Effector CD4-positive, alpha-beta T cell (primary cell): ENCODE data around the gene MPZL1.
"Not testable (repeated sequence)": the region's sequence is repeated elsewhere in the genome, so short reads cannot be mapped to it uniquely, and the experiment has no call there.

Experiments used
- DNase-seq: peaks from one replicate; pipeline ENCODE4 v3.0.0-alpha.2; 2020

MPZL1 gene

DNA sequence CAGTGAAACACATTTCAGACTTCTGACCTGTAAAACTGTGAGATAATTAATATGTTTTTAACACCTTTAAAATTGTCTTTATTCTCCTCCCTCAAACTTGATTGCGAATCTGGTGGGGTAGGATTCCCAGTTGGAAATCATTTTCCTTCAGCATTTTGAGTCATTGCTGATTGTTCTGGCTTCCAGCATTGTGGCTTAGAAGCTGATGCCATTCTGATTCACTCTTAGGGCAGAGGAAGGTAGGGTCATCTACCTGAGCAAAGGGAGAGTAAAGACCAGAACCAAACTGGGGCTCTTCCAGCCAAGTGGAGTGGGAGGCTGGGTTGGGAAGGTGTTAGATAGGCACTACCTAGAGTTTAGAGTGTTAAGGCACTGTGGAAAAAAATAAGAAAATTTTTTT lies 61.2 kb downstream of the MPZL1 start:
- DNase-seq, result no peak

DNA sequence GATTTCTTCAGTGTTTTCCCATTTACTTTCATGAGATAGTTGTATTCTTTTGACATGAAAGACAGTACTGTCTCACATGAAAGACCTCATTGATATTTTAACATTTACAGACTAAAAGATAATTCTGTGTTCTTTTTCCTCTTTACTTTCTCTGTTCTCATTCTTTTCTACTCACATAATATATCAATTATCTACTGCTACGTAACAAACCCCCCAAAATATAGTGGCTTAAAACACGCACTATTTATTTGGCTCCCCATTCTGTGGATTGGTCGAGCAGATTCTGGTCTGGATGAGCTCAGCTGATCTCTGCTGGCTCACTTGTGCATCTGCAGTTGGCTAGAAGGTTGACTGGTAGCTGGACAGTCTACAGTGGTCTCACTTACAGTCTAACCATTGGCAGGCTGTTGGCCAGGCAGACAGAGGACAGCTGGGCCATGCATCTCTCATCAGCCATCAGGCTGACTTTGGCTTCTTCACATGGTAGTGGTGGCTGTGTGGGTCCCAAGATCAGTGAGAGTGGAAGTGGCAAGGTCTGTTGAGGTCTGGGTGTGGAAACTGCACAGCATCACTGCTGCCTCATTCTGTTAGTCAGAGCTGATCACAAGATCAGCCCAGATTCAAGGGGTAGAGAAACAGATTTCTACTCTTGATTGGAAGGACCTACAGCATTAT lies 63.2 kb downstream of the MPZL1 start:
- no peak for DNase-seq

DNA sequence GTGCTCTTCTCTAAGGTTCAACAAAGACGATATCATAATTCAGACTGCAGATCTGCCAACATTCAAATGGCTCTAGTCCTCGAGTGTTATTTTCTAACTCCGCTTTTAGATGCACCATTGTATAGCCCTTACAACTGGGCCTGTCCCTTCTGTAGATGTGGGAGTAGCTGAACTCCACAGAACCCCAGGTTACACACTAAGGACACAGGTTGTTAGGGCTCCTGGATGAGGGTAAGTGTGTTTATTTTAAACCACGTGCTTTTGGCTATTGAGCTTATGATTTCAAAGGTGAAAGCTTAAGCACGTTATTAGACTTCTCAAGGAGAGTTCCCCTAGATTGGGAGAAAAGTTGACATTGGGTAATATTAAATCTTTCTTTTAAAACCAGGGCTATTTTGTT lies 64.7 kb downstream of the MPZL1 start:
- DNase-seq, result no peak

DNA sequence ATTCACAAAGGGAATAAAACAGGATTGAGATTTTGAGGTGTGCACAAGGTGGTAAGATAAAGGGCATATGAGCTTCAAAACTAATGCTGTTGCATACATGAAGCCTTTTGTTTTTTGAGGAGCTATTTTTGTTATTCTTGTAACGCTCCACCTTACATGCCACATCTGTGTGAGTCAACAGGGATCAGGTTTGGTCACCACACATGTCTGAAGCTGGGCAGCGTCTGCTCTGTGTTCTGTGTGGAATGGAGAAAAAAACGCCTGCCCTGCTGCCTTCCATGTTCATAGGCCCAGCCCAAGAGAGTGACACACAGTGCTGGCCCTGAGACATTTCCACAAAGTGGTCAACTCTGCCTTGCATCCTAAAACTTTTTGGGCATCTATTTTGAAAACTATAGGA lies 67.7 kb downstream of the MPZL1 start:
- DNase-seq, result no peak

DNA sequence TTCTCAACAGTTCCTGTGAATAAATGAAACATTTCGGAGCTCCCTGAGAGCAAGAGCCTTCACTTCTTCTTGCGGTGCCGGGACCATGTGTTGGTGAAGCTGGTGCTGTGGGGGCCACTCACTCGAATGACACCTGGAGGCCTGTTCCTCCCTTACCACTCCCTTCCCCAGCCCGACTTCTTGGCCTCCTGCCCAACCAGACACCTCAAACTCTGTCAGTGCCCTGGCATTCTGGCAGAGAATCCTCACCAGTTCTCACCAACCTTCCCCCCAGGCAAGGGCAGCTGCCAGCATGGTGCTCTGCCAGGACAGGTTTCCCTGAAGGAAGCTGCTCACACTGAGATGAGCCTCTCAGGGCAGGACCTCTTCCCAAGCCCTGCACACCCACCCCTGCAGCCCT lies 68.3 kb downstream of the MPZL1 start:
- DNase-seq, result no peak

DNA sequence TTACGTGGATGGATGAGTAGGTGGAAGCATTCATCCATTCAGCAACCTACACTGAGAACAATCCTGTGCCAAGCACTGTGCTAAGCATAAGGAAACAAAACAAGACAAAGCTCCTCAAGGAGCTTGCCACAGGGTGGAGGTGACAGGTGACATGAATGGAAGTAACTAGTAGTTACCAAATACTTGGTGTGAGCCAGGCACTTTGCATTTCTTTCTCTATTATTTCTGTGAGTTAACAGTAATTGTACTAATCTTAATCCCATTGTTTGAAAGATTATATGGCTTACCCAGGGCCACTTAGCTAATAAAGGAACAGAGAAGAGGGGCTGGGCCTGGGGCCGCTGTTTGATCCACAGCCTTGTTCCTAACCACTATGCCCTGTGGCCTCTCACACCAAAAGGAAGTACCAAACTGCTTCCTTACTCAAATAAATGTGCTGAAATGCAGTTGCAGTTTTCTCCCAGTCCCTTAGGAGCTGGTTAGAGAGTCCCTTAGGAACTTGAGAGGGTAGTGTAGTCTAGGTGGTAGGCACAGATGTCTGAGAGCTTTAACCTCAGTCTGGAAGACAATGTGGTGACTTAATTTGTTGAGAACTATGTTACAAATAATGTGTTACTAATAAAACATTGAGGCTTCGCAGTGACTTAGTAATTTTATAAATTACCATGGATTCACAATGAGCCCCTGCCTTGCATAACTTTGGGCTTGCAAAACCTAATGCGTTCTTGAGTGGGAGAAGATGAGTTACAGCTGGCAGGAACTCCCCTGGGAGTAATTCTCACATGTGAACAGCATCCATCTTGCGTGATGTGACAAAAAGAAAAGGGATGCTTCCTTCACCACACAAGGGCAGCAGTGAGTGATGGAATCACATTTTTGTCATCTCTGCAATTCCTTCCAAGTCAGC lies 69.8 kb downstream of the MPZL1 start:
- no peak for DNase-seq

DNA sequence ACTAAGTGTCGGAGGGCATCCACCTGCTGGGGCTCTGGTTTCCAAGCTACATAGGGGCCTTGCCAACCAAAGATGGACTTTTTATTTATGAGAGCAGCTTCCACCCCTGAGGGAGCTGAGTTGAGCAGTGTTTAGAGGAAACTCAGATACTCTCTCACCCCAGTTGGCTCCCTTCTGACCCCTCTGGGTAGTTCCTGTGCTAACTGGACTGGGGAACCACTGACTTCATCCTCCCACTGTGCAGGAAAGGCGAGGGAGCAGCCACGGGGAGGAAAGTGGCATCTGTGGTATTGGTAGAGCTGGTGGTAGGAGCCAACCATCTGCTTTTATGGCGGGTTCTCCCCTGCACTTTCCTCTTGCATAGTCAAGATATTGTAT lies 70.4 kb downstream of the MPZL1 start:
- no peak for DNase-seq

DNA sequence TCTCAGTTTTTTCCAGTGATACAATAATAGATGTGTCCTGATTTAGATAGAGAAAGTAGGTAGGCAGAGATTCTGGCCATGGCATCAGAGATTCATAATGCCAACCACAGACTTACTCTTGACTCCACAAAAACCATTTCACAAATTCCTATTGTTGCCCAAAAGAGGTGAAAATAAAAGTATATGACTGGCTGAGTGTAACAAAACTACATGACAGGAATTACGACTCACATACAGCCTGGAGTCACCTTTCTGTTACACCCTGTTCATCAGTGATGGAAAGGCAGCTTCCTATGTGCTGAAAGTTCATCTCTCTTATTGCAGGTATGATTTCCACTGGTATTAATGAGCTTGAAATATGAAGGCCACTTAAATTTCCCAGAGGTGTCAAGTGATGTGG lies 72.3 kb downstream of the MPZL1 start:
- no peak for DNase-seq

DNA sequence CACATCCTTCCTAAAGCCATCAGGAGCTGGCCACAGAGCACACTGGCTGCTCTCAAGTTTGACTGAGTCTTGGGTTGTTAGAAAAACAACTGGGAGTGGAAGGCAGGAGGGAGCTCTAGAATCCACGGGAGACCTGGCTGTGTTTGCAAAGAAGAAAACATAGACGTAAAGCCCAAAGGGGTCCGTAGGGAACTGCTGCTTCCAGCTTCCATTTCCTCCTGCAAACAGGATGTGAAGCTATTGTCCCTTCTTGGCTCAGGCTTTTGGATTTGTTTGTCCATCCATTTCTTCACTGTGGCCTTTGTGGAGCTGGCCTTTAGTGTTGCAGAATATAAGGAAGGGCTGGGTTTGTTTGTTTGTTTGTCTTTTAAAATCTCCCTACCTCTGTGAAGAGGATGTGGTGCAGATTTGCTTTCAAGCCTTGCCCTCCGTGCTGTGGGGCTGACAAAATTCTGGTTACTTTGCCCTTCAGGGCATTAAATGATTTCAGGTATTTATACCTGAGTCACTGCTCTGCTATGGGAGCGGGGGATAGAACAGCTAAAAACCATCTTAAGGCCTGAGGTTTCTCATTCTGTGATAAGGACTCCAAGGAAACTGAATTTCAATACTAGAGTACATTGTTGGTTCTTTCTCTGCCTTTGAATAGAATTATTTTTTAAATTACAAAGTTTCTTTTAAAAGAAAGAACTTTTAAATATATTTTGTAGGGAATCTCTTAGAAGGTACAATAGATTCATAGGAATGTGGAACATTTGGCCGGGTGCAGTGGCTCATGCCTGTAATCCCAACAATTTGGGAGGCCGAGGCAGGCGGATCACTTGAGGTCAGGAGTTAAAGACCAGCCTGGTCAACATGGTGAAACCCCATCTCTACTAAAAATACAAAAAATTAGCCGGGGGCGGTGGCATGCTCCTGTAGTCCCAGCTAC lies 74.3 kb downstream of the MPZL1 start:
- DNase-seq, result no peak

DNA sequence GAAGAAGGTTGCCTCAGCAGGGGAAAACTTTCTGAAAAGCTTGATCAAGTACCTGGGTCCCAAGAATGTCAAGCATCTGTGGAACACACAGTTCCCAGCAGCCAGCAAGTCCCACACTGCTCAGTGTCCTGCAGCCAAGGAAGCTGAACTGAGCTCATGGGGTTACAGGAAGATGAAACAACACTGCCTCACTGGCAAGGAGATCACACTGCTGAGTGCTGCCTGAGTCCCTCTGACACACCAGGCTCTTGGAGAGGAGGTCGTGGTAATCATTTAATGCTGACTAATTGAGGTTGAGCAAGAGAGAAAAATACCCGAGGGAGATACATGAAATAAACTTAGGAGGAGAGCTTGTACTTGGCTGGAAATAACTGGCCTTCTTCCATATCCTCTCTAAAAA lies 75.2 kb downstream of the MPZL1 start:
- no peak for DNase-seq

DNA sequence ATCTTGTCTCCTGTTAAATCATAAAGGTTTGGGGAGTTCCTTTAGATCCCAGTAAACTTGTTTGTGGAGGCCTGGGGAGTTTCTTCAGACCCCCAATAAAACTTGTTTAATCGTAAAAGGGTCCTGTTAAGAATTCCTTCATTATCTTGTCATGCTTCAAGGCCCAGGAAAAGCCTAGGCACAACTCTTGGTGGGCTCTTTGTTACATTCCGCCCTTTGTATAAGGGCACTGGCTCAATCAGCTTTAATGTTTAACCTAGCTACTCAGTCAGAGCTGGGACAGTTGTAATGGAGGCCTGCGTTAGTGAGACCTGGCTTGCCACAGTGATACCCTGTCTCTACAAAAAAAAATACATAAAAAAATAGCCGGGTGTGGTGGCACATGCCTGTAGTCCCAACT lies 77.2 kb downstream of the MPZL1 start:
- no peak for DNase-seq

DNA sequence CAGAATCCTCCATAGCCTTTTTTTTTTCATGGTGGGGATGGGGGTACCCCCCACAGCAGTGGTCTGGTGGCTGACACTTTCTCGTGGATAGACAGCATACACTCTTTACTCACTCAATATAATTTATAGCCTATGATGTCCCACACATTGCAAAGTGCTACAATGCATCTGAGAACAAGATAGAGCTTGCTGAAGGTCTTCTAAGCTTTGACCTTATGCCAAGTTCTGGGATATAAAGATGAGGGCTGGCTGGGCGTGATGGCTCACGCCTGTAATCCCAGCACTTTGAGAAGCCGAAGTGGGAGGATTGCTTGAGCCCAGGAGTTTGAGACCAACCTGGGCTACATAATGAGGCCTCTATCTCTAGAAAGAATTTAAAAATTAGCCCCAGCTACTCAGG lies 78.0 kb downstream of the MPZL1 start:
- DNase-seq, result no peak

DNA sequence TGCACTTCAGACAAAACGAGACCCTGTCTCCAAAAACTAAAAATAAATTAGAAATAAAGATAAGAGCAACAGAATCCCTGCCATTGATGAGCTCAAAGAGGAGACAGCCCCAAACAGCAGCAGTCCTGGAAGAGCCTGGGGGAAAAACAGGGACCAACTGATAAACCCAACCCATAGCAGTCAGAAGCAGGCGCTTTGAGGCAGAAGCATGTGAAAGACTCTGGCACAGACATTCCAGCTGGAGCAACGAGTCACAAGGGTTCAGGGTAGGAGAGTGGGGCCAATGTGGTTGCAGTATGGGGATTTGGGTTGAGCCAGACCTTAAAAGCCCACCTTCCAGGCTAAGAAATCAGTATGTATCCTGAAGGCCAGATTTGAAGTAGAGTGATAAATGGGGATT lies 78.5 kb downstream of the MPZL1 start:
- DNase-seq, result no peak

DNA sequence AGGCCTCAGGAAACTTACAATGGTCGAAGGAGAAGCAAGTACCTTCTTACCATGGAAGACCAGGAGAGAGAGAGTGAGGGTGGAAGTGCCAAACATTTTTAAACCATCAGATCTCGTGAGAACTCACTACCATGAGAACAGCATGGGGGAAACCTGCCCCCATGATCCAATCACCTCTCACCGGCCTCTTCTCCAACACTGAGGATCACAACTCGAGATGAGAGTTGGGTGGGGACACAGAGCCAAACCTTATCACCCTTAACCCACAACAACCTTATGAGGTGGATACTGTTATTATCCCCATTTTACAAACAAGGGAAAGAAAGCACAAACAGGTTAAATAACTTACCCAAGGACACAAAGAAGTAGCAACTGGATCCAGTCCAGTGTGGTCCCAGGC lies 80.5 kb downstream of the MPZL1 start:
- no peak for DNase-seq

DNA sequence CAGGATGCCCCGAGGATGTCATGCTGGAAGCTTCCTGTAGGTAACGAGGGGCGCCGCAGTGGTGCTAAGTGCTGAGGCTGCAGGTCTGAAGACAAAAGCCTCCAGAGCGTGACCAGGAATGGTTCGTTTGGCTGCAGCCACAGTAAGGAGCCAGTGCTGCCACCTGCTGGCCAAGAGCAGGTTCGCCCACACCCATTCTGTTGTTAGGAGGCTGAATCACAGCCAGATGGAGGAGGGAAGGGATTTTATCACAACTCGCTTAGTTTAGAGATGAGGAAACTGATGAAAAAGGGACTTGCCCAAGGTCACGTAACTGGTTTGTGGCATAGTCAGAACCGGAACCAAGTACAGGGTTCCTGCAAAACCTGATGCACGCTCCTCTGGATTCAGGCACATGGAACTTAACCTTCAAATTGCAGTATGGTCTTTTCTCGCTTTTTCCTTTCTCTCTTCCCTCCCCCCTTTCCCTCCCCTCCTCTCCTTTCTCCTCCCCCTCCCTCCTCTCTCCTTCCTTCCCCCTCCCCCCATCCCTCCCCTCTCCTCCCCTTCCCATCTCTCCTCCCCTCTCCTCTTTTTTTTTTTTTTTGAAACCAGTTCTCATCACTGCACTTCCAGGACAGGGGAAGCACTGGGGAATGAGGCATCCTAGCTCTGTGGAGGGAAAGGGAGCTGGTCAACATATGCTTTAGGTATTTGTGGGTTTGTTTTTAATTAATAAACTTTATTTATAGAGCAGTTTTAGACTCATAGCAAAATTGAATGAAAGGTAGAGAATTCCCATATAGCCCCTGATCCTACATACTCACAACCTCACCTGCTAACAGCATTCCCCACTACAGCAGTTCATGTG lies 81.8 kb downstream of the MPZL1 start:
- peak; percentile 75 for DNase-seq

DNA sequence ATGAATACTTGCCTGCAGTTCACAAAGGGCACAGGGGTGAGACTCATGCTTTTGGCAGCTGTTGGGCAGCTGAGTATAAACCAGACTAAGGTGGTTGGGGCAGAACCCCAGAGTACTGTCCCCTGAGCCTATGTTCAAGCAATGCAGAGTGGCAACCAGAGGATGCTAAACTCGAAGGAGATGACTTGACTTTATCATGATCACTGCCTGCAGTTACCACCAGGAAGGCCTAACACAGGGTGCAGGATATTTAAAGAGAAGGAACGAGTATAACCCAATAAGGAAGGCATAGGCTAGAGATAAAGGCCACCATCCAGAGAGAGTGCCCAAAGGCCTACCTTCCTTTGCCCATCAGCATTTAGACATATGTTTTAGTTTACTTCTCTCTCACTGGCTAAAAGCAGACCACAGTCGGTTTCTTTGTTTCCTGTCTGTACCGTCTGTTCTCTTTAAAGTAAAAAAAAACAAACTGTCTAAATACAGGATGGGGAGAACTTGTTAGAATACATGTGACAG lies 83.3 kb downstream of the MPZL1 start:
- no peak for DNase-seq

DNA sequence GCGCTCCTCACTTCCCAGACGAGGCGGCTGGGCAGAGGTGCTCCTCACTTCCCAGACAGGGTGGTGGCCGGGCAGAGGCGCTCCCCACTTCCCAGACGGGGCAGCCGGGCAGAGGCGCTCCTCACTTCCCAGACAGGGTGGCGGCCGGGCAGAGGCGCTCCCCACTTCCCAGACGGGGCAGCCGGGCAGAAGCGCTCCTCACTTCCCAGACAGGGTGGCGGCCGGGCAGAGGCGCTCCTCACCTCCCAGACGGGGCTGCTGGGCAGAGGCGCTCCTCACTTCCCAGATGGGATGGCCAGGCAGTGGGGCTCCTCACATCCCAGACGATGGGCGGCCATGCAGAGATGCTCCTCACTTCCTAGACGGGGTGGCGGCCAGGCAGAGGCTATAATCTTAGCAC lies 84.5 kb downstream of the MPZL1 start:
- DNase-seq, result not testable (repeated sequence)

DNA sequence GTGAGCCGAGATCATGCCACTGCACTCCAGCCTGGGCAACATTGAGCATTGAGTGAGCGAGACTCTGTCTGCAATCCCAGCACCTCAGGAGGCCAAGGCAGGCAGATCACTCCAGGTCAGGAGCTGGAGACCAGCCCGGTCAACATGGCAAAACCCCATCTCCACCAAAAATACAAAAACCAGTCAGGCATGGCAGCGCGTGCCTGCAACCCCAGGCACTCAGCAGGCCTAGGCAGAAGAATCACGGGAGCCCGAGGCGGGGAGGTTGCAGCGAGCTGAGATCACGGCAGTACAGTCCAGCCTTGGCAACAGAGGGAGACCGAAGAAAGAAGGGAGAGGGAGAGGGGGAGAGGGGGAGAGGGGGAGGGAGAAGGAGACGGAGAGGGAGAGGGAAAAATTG lies 84.9 kb downstream of the MPZL1 start:
- not testable (repeated sequence) for DNase-seq

DNA sequence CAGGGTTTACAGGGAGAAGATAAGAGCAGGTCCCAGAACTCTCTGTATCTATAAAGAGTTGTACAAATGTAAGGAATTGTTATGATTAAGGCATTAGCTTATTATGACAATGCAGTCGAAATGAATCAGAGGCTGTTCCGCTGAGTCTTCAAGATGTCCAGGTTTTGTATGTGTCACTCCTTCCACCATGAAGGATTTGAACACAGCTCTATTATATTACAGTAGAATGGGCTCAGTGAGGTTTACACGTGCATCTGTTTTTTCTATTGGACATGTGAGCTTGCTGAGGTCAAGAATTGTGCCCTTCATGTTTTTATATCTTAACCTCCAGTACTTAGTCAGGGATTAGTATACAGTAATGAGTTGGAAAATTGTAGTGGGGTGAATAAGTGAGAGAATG lies 86.3 kb downstream of the MPZL1 start:
- no peak for DNase-seq

DNA sequence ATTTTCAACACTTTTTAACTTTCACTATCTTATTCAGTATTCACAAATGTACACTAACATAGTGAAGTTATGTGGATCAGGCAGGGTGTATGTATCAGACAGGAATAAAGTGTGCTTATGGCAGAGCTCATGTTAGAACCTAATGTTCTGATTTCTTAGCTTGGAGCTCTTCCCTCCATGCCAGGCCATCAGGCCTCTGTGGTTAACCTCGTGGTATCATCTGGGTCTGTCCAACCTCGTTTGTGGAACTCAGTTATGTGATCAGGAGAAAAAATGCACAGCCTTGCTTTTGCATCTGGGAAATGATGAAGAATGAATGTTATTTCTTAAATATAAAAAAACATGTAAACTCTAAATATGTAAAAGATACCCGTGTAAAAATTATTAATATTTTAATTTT lies 86.9 kb downstream of the MPZL1 start:
- DNase-seq, result no peak

DNA sequence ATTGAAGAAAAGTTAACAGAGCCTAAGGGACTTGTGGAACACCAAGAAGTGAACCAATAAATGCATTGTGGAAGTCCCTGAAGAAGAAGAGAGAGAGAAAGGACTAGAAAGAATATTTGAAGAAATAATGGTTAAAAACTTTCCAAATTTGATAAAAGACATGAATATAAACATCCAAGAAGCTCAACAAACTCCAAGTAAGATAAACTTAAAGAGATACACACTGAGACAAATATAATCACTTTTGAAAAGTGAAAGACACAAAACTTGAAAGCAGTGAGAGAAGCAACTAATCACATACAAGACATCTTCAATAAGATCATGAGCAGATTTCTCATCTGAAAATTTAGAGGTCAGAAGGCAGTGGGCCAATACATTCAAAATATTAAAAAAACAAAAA lies 91.2 kb downstream of the MPZL1 start:
- DNase-seq, result no peak

DNA sequence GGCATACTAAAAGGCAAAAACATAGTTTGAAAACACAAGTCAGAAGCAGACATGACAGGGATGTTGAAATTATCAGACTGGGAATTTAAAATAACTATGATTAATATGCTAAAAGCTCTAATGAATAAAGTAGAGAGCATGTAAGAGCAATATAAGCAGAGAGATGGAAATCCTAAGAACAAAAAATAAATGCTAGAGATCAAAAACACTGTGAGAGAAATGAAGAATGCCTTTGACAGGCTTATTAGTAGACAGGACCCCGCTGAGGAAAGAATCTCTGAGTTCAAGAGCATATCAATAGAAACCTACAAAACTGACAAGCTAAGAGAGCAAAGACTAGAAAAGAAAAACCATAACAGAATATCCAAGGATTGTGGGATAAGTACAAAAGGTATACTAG lies 93.9 kb downstream of the MPZL1 start:
- no peak for DNase-seq
